H9 (cell line): ENCODE measurements around the gene ABT1. TPM values are rescaled to one million over a fixed set of nuclear protein-coding genes. Genes with fewer than 3 reads are reported as not detected.

Experiments
- DNase-seq: peaks from one replicate; pipeline ENCODE4 v3.0.0-alpha.2; 2017
- H2AFZ ChIP-seq: one replicate; pipeline ENCODE4 v1.6.1; 2013; ENCODE audit warnings: mild to moderate bottlenecking, low read length, control low read depth, moderate library complexity
- H2AK5ac ChIP-seq: 2 replicates; pipeline ENCODE4 v1.6.1; 2013; ENCODE audit warnings: low read length, control low read depth, mixed read lengths; ENCODE audit not compliant: insufficient read length
- H2BK120ac ChIP-seq: one replicate; pipeline ENCODE4 v1.6.1; 2013; ENCODE audit warnings: low read depth, mild to moderate bottlenecking, low read length, control low read depth, inconsistent platforms; ENCODE audit not compliant: poor library complexity, severe bottlenecking
- H2BK12ac ChIP-seq: 2 replicates; pipeline ENCODE4 v1.6.1; 2013; ENCODE audit warnings: low read length, control low read depth, mixed read lengths, low read depth; ENCODE audit not compliant: insufficient read length
- H2BK15ac ChIP-seq: 2 replicates; pipeline ENCODE4 v1.6.1; 2013; ENCODE audit warnings: low read depth, low read length, control low read depth
- H2BK20ac ChIP-seq: one replicate; pipeline ENCODE4 v1.6.1; 2013; ENCODE audit warnings: low read depth, mild to moderate bottlenecking, low read length, control low read depth, inconsistent platforms; ENCODE audit not compliant: poor library complexity, severe bottlenecking
- H2BK5ac ChIP-seq: 2 replicates; pipeline ENCODE4 v1.6.1; 2013; ENCODE audit warnings: low read length, control low read depth, mixed read lengths; ENCODE audit not compliant: insufficient read length
- H3K14ac ChIP-seq: 2 replicates; pipeline ENCODE4 v1.6.1; 2013; ENCODE audit warnings: low read length, control low read depth; ENCODE audit not compliant: insufficient read depth
- H3K18ac ChIP-seq: 2 replicates; pipeline ENCODE4 v1.6.1; 2013; ENCODE audit warnings: low read depth, mild to moderate bottlenecking, mixed read lengths, low read length, control low read depth; ENCODE audit not compliant: insufficient read length
- H3K23ac ChIP-seq: 2 replicates; pipeline ENCODE4 v1.6.1; 2013; ENCODE audit warnings: low read length, control low read depth, mixed read lengths, low read depth; ENCODE audit not compliant: insufficient read length
- H3K23me2 ChIP-seq: 2 replicates; pipeline ENCODE4 v1.6.1; 2013; ENCODE audit warnings: low read depth, mild to moderate bottlenecking, mixed read lengths, low read length, control low read depth; ENCODE audit not compliant: insufficient read length, poor library complexity, severe bottlenecking
- H3K27ac ChIP-seq: 2 replicates; pipeline ENCODE4 v1.5.1; 2013; ENCODE audit warnings: low read length, control low read depth, mixed read lengths, low read depth; ENCODE audit not compliant: insufficient read length
- H3K27me3 ChIP-seq: 2 replicates; pipeline ENCODE4 v1.6.1; 2013; ENCODE audit warnings: low read length, control low read depth, inconsistent platforms; ENCODE audit not compliant: insufficient read depth
- H3K4ac ChIP-seq: 2 replicates; pipeline ENCODE4 v1.6.1; 2013; ENCODE audit warnings: low read depth, mild to moderate bottlenecking, control low read depth, inconsistent platforms, low read length, moderate library complexity
- H3K4me1 ChIP-seq: 2 replicates; pipeline ENCODE4 v1.6.1; 2013; ENCODE audit warnings: low read length, control low read depth, inconsistent platforms; ENCODE audit not compliant: insufficient read depth
- H3K4me2 ChIP-seq: 2 replicates; pipeline ENCODE4 v1.6.1; 2013; ENCODE audit warnings: low read length, control low read depth, mixed read lengths; ENCODE audit not compliant: insufficient read length, insufficient read depth
- H3K56ac ChIP-seq: 2 replicates; pipeline ENCODE4 v1.6.1; 2013; ENCODE audit warnings: low read depth, mild to moderate bottlenecking, mixed read lengths, low read length, control low read depth; ENCODE audit not compliant: insufficient read length
- H3K79me1 ChIP-seq: 2 replicates; pipeline ENCODE4 v1.6.1; 2013; ENCODE audit warnings: low read depth, mild to moderate bottlenecking, moderate library complexity, low read length, control low read depth, inconsistent platforms; ENCODE audit not compliant: insufficient read depth, poor library complexity, severe bottlenecking
- H3K79me2 ChIP-seq: 2 replicates; pipeline ENCODE4 v1.6.1; 2013; ENCODE audit warnings: low read length, control low read depth, inconsistent platforms; ENCODE audit not compliant: insufficient read depth
- H3K9ac ChIP-seq: 2 replicates; pipeline ENCODE4 v1.6.1; 2013; ENCODE audit warnings: low read length, control low read depth, mixed read lengths; ENCODE audit not compliant: insufficient read length; ENCODE audit errors: extremely low read depth
- H3K9me3 ChIP-seq: one replicate; pipeline ENCODE4 v1.6.1; 2013; ENCODE audit warnings: low read depth, low read length, inconsistent platforms; ENCODE audit not compliant: control insufficient read depth
- H3T11ph ChIP-seq: one replicate; pipeline ENCODE4 v1.6.1; 2013; ENCODE audit warnings: mild to moderate bottlenecking, low read length, control low read depth, inconsistent platforms
- H4K20me1 ChIP-seq: one replicate; pipeline ENCODE4 v1.6.1; 2013; ENCODE audit not compliant: control insufficient read depth, insufficient read length, insufficient read depth
- H4K5ac ChIP-seq: 2 replicates; pipeline ENCODE4 v1.6.1; 2013; ENCODE audit warnings: low read depth, mild to moderate bottlenecking, mixed read lengths, low read length, control low read depth; ENCODE audit not compliant: insufficient read length
- H4K8ac ChIP-seq: replicated peaks from 2 replicates; pipeline ENCODE4 v1.6.1; 2013; ENCODE audit warnings: low read length, control low read depth, mixed read lengths, low read depth; ENCODE audit not compliant: insufficient read length
- H4K91ac ChIP-seq: 2 replicates; pipeline ENCODE4 v1.6.1; 2013; ENCODE audit warnings: low read depth, mild to moderate bottlenecking, moderate library complexity, mixed read lengths, low read length, control low read depth; ENCODE audit not compliant: insufficient read length
- H3K27ac Mint-ChIP-seq, 3 experiments: 2 replicates in 2 of 3; 3 replicates in 1 of 3; pipeline ENCODE4 v1.8.0; 2020 to 2021; ENCODE audit warnings: mixed read lengths in 3 of 3, mild to moderate bottlenecking in 1 of 3, moderate library complexity in 1 of 3
- H3K27me3 Mint-ChIP-seq: 2 replicates; pipeline ENCODE4 v1.8.0; 2021; ENCODE audit warnings: low read depth, mild to moderate bottlenecking, moderate library complexity, mixed read lengths
- H3K36me3 Mint-ChIP-seq, 3 experiments: 2 replicates in 2 of 3; 3 replicates in 1 of 3; pipeline ENCODE4 v1.8.0; 2020 to 2021; ENCODE audit warnings: low read depth in 3 of 3, mixed read lengths in 3 of 3; ENCODE audit not compliant: insufficient read depth in 1 of 3
- H3K4me1 Mint-ChIP-seq, 2 experiments: 2 replicates each; pipeline ENCODE4 v1.8.0; 2020; ENCODE audit warnings: mixed read lengths in 2 of 2
- H3K4me3 Mint-ChIP-seq, 2 experiments: 2 replicates in 1 of 2; 3 replicates in 1 of 2; pipeline ENCODE4 v1.8.0; 2020 to 2021; ENCODE audit warnings: mild to moderate bottlenecking in 2 of 2, mixed read lengths in 2 of 2, moderate library complexity in 1 of 2
- H3K9me3 Mint-ChIP-seq, 2 experiments: 2 replicates in 1 of 2; 3 replicates in 1 of 2; pipeline ENCODE4 v1.8.0; 2020; ENCODE audit warnings: mild to moderate bottlenecking in 2 of 2, mixed read lengths in 2 of 2, moderate library complexity in 1 of 2
- CTCF ChIP-seq: fragments of 200-600 bp; sonication (generic); conservative IDR thresholded peaks from 3 replicates; pipeline ENCODE4 v1.8.0; 2021; ENCODE audit warnings: antibody characterized with exemption, mild to moderate bottlenecking
- WGBS: extraction: QIAGEN DNeasy Blood & Tissue Kit; methylation state at CpG from one replicate; pipeline ENCODE4 v1.1.7; 2013; ENCODE audit warnings: missing lambda C conversion rate, low lambda C conversion rate, mixed read lengths; ENCODE audit not compliant: insufficient read length; ENCODE audit errors: extremely low coverage; 5-methylcytosine and 5-hydroxymethylcytosine counted together
- total RNA-seq: library from RNA; stranded (reverse); gene quantifications from 2 replicates; pipeline ENCODE4 v1.2.1, GENCODE V29; 2021

ABT1 gene
- total RNA-seq, 1 experiment from 2014 or later, result 26.4 TPM

- Histone ChIP-seq H3K4me2 (no peak overlapping the region), H2BK20ac (no peak overlapping the region), H3K4ac (no peak overlapping the region), H3K27ac (no peak overlapping the region), H3T11ph (no peak overlapping the region), H3K79me1 (no peaks in the 10 kb centered on the region), H3K9me3 (no peaks in the 10 kb centered on the region), H3K23me2 (no peaks in the 10 kb centered on the region), H2BK12ac (no peak overlapping the region), H2BK15ac (no peak overlapping the region), H2AK5ac (no peak overlapping the region), H2AFZ (no peak overlapping the region), H4K20me1 (no peaks in the 10 kb centered on the region), H4K8ac (no peak overlapping the region), H2BK5ac (no peak overlapping the region), H3K27me3 (no peaks in the 10 kb centered on the region), H3K9ac (no peak overlapping the region), H3K4me1 (no peaks in the 10 kb centered on the region), H3K79me2 (no peaks in the 10 kb centered on the region), H4K91ac (no peak overlapping the region), H3K56ac (no peak overlapping the region), H3K23ac (no peak overlapping the region), H3K18ac (no peak overlapping the region), H2BK120ac (no peak overlapping the region), H3K14ac (no peak overlapping the region), H4K5ac (no peak overlapping the region)
- no CpG with 5 or more reads among the region's 1 CpG for WGBS
- no peaks in the 10 kb centered on the region for H3K4me1 Mint-ChIP-seq
- peaks cover 0 to 2% (median 0%) of the 10 kb centered on the region in 3 experiments; a peak in 1 of 7 replicates for H3K36me3 Mint-ChIP-seq
- H3K4me3 Mint-ChIP-seq, result no peak overlapping the region
- H3K27ac Mint-ChIP-seq, result no peak overlapping the region
- peaks cover 1% of the 10 kb centered on the region; the same call in 1 of the 2 replicates for H3K27me3 Mint-ChIP-seq
- TF ChIP-seq CTCF, result no peak
- no peak for DNase-seq
- peaks cover 14 to 18% of the 10 kb centered on the region in 2 experiments for H3K9me3 Mint-ChIP-seq
Observed at GRCh38 chr6:26624557-26624956, 27.8 kb downstream of the ABT1 start.
